DND-41 (cell line): ENCODE data around the gene SNRNP40.
"Not testable (repeated sequence)": the region's sequence is repeated elsewhere in the genome, so short reads cannot be mapped to it uniquely, and the experiment has no call there.

ENCODE experiments used
- ATAC-seq: fragments of 200-7000 bp; cut with Tn5 transposase; 3 replicates; pipeline ENCODE4 v1.9.1; 2021; ENCODE audit warnings: low read depth; ENCODE audit not compliant: insufficient read depth
- DNase-seq: peaks from one replicate; pipeline ENCODE4 v3.0.0-alpha.2; 2020
- H2AFZ ChIP-seq: 2 replicates; pipeline ENCODE4 v1.6.0; 2012; ENCODE audit warnings: low read depth, low read length
- H3K27ac ChIP-seq: 2 replicates; pipeline ENCODE4 v1.5.1; 2012; ENCODE audit warnings: low read length, inconsistent platforms
- H3K27me3 ChIP-seq: fragments of 200-600 bp; sonication (generic); 2 replicates; pipeline ENCODE4 v1.6.0; 2012; ENCODE audit warnings: low read length, mild to moderate bottlenecking, inconsistent platforms; ENCODE audit not compliant: insufficient read depth, poor library complexity
- H3K36me3 ChIP-seq: 2 replicates; pipeline ENCODE4 v1.5.1; 2012; ENCODE audit warnings: low read length, inconsistent platforms; ENCODE audit not compliant: insufficient read depth
- H3K4me1 ChIP-seq: 2 replicates; pipeline ENCODE4 v1.5.1; 2012; ENCODE audit warnings: mild to moderate bottlenecking, low read length; ENCODE audit not compliant: insufficient read depth
- H3K4me2 ChIP-seq: 2 replicates; pipeline ENCODE4 v1.6.0; 2012; ENCODE audit warnings: mild to moderate bottlenecking, moderate library complexity, low read length, inconsistent platforms; ENCODE audit not compliant: insufficient read depth
- H3K4me3 ChIP-seq, 2 experiments: fragments of 200-600 bp in 1 of 2; shearing (Covaris generic) in 1 of 2; 2 replicates each; pipeline ENCODE4 v1.5.1; 2012 to 2016; ENCODE audit warnings: inconsistent platforms in 2 of 2, low read length in 2 of 2, mild to moderate bottlenecking in 2 of 2, low read depth in 1 of 2, moderate library complexity in 1 of 2
- H3K79me2 ChIP-seq: 2 replicates; pipeline ENCODE4 v1.6.0; 2012; ENCODE audit warnings: low read length, inconsistent platforms; ENCODE audit not compliant: insufficient read depth
- H3K9ac ChIP-seq: 2 replicates; pipeline ENCODE4 v1.6.0; 2012; ENCODE audit warnings: low read depth, mild to moderate bottlenecking, inconsistent platforms, low read length, moderate library complexity
- H3K9me3 ChIP-seq: 2 replicates; pipeline ENCODE4 v1.5.1; 2012; ENCODE audit warnings: low read length, moderate library complexity, mild to moderate bottlenecking, inconsistent platforms; ENCODE audit not compliant: insufficient read depth, severe bottlenecking
- H4K20me1 ChIP-seq: 2 replicates; pipeline ENCODE4 v1.6.0; 2012; ENCODE audit warnings: low read length; ENCODE audit not compliant: insufficient read depth
- CTCF ChIP-seq: IDR thresholded peaks from 2 replicates; pipeline ENCODE4 v1.5.1; 2012; ENCODE audit warnings: borderline replicate concordance, low read length, moderate library complexity, mild to moderate bottlenecking; ENCODE audit not compliant: poor library complexity, severe bottlenecking; ENCODE audit errors: extremely low read depth
- EZH2 ChIP-seq: IDR thresholded peaks from 3 replicates; pipeline ENCODE4 v1.6.1; 2012; ENCODE audit warnings: borderline replicate concordance, low read depth, mild to moderate bottlenecking, moderate library complexity, low read length, inconsistent platforms; ENCODE audit not compliant: severe bottlenecking

Gene SNRNP40

GRCh38 chr1:31264790-31265386 is 31.7 kb downstream of the SNRNP40 start:
- H3K4me2 ChIP-seq, result no peak overlapping the region
- H2AFZ ChIP-seq, result no peak overlapping the region
- DNase-seq, result no peak
- H4K20me1 ChIP-seq, result no peaks in the 10 kb centered on the region
- H3K9me3 ChIP-seq, result no peaks in the 10 kb centered on the region
- H3K4me3 ChIP-seq, result no peak overlapping the region
- TF ChIP-seq EZH2 (no peak), CTCF (no peak)
- H3K79me2 ChIP-seq, result no peaks in the 10 kb centered on the region
- no peaks in the 10 kb centered on the region for H3K27me3 ChIP-seq
- no peaks in the 10 kb centered on the region for H3K4me1 ChIP-seq
- peaks cover 87% of the 10 kb centered on the region for H3K36me3 ChIP-seq
- H3K9ac ChIP-seq, result no peak overlapping the region
- no peak for ATAC-seq
- no peak overlapping the region for H3K27ac ChIP-seq

- peaks cover 87% of the 10 kb centered on the region for H3K36me3 ChIP-seq
- H3K27ac ChIP-seq, result no peak overlapping the region
These were observed 33.2 kb downstream of the SNRNP40 start for GRCh38 chr1:31263408-31263807.

GRCh38 chr1:31262393-31262792 is 34.2 kb downstream of the SNRNP40 start:
- not testable (repeated sequence) for H3K4me2 ChIP-seq, H3K4me3 ChIP-seq, H3K4me1 ChIP-seq, DNase-seq, H3K27me3 ChIP-seq, ATAC-seq, H3K79me2 ChIP-seq, H3K9me3 ChIP-seq, H2AFZ ChIP-seq, H3K27ac ChIP-seq, H4K20me1 ChIP-seq, H3K9ac ChIP-seq
- peaks cover 86% of the 10 kb centered on the region for H3K36me3 ChIP-seq

More at GRCh38 chr1:31263408-31263807, 33.2 kb downstream of the SNRNP40 start:
- no peaks in the 10 kb centered on the region for H3K9me3 ChIP-seq
- ATAC-seq (no peak), DNase-seq (no peak)
- no peak overlapping the region for H3K4me2 ChIP-seq
- no peak overlapping the region for H3K4me3 ChIP-seq
- H3K79me2 ChIP-seq, result no peaks in the 10 kb centered on the region
- H2AFZ ChIP-seq, result no peak overlapping the region
- no peaks in the 10 kb centered on the region for H3K4me1 ChIP-seq
- H3K9ac ChIP-seq, result no peak overlapping the region
- no peaks in the 10 kb centered on the region for H3K27me3 ChIP-seq
- no peaks in the 10 kb centered on the region for H4K20me1 ChIP-seq
- no peak for TF ChIP-seq CTCF
- no peak for TF ChIP-seq EZH2

GRCh38 chr1:31261916-31262315 is 34.7 kb downstream of the SNRNP40 start:
- H3K9me3 ChIP-seq, result no peaks in the 10 kb centered on the region
- H3K36me3 ChIP-seq, result peaks cover 86% of the 10 kb centered on the region
- no peak overlapping the region for H2AFZ ChIP-seq
- no peaks in the 10 kb centered on the region for H3K27me3 ChIP-seq
- ATAC-seq (no peak), DNase-seq (no peak)
- H3K4me2 ChIP-seq, result no peak overlapping the region
- no peaks in the 10 kb centered on the region for H3K4me1 ChIP-seq
- H3K9ac ChIP-seq, result no peak overlapping the region
- no peaks in the 10 kb centered on the region for H3K79me2 ChIP-seq
- H3K4me3 ChIP-seq, result no peak overlapping the region
- no peak overlapping the region for H3K27ac ChIP-seq
- H4K20me1 ChIP-seq, result no peaks in the 10 kb centered on the region
- no peak for TF ChIP-seq CTCF
- no peak for TF ChIP-seq EZH2
